ENCODE measurements around the gene EFHC1. TPM values are rescaled to one million over a fixed set of nuclear protein-coding genes. Genes with fewer than 3 reads are reported as not detected.

The EFHC1 gene
- total and polyA plus RNA-seq, 4 donors = 3.3 to 11.3 (median 6.9) TPM

- Histone ChIP-seq H3K4me1 (ENCODE audit: control insufficient read depth in 4 of 4, insufficient read depth in 4 of 4, low read length in 3 of 4) (peaks cover 7 to 48% (median 20%) of the 10 kb centered on the region in 4 donors), H3K27ac (ENCODE audit: low read depth in 1 of 2, low read length in 2 of 2) (peak overlapping the region; percentile 74 to 89), H3K27me3 (ENCODE audit: control insufficient read depth in 4 of 4, insufficient read depth in 4 of 4, low read length in 3 of 4) (no peaks in the 10 kb centered on the region), H3K36me3 (ENCODE audit: control insufficient read depth in 4 of 4, insufficient read depth in 3 of 4, low read depth in 1 of 4, low read length in 3 of 4) (no peaks in the 10 kb centered on the region), H3K9ac (ENCODE audit: low read depth in 1 of 2, low read length in 2 of 2) (peak overlapping the region; percentile 3 to 59), H3K4me3 (ENCODE audit: low read depth in 1 of 3, low read length in 3 of 3) (no peak overlapping the region), H3K9me3 (ENCODE audit: control insufficient read depth in 4 of 4, low read length in 3 of 4) (no peaks in the 10 kb centered on the region)
- 54% methylated on average over 3 of the region's 3 CpGs for WGBS
- no peak for DNase-seq (ENCODE audit: low spot score)
- TF ChIP-seq SP1 (IDR thresholded peaks at IDR 0.05) (no peak), NR2F2 (IDR thresholded peaks at IDR 0.05) (peak; percentile 43), REST (IDR thresholded peaks at IDR 0.05) (no peak), JUND (IDR thresholded peaks at IDR 0.05) (peak in 1 of 2 donors; percentile 12), FOXA2 (IDR thresholded peaks at IDR 0.05) (no peak), HNF4G (IDR thresholded peaks at IDR 0.05) (no peak), CTCF (IDR thresholded peaks at IDR 0.05; ENCODE audit: low read depth, low read length, missing input control) (no peak), RXRA (IDR thresholded peaks at IDR 0.05) (no peak), EGR1 (IDR thresholded peaks at IDR 0.05; ENCODE audit: low read depth in 2 of 2) (no peak), YY1 (IDR thresholded peaks at IDR 0.05) (no peak), FOXA1 (IDR thresholded peaks at IDR 0.05) (no peak), RAD21 (IDR thresholded peaks at IDR 0.05) (no peak), GABPA (IDR thresholded peaks at IDR 0.05 in 1 of 2, conservative IDR thresholded peaks at IDR 0.05 in 1 of 2) (no peak), TAF1 (conservative IDR thresholded peaks at IDR 0.05) (no peak), HNF4A (conservative IDR thresholded peaks at IDR 0.05) (no peak)
- TF ChIP-seq, protein P1, sequence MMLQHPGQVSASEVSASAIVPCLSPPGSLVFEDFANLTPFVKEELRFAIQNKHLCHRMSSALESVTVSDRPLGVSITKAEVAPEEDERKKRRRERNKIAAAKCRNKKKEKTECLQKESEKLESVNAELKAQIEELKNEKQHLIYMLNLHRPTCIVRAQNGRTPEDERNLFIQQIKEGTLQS (IDR thresholded peaks at IDR 0.05) = no peak
- TF ChIP-seq, protein P2, sequence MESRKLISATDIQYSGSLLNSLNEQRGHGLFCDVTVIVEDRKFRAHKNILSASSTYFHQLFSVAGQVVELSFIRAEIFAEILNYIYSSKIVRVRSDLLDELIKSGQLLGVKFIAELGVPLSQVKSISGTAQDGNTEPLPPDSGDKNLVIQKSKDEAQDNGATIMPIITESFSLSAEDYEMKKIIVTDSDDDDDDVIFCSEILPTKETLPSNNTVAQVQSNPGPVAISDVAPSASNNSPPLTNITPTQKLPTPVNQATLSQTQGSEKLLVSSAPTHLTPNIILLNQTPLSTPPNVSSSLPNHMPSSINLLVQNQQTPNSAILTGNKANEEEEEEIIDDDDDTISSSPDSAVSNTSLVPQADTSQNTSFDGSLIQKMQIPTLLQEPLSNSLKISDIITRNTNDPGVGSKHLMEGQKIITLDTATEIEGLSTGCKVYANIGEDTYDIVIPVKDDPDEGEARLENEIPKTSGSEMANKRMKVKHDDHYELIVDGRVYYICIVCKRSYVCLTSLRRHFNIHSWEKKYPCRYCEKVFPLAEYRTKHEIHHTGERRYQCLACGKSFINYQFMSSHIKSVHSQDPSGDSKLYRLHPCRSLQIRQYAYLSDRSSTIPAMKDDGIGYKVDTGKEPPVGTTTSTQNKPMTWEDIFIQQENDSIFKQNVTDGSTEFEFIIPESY (IDR thresholded peaks at IDR 0.05) = no peak
- TF ChIP-seq, protein P3, sequence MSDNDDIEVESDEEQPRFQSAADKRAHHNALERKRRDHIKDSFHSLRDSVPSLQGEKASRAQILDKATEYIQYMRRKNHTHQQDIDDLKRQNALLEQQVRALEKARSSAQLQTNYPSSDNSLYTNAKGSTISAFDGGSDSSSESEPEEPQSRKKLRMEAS (IDR thresholded peaks at IDR 0.05) = peak; percentile 33
Observed at GRCh38 chr6:52522655-52523054, 102.5 kb downstream of the EFHC1 start.
